Esophagus squamous epithelium (tissue), 5 donors: Measurements from ENCODE around the gene ADARB2. TPM values are rescaled to one million over a fixed set of nuclear protein-coding genes. Genes with fewer than 3 reads are reported as not detected.

Experiments
- DNase-seq: peaks from one replicate; lab custom pipeline; 2025; lab: John Stamatoyannopoulos, UW
- H3K27ac ChIP-seq, 4 donors: fragments of 200-600 bp; sonication (generic); one replicate each; pipeline ENCODE4 v1.5.1; 2016 to 2019; ENCODE audit warnings: mild to moderate bottlenecking in 1 of 4
- H3K27me3 ChIP-seq, 4 donors: fragments of 200-600 bp; sonication (generic); 1 replicate in 3 of 4; 2 replicates in 1 of 4; pipeline versions ENCODE4 v1.5.1 to v1.6.0; 2017 to 2021; ENCODE audit warnings: antibody characterized with exemption in 1 of 4
- H3K36me3 ChIP-seq, 3 donors: fragments of 200-600 bp; sonication (generic); one replicate each; pipeline ENCODE4 v1.5.1; 2016 to 2019
- H3K4me1 ChIP-seq, 3 donors: fragments of 200-600 bp; sonication (generic); one replicate each; pipeline ENCODE4 v1.5.1; 2017 to 2019
- H3K4me3 ChIP-seq, 4 donors: fragments of 200-600 bp; sonication (generic); 1 replicate in 3 of 4; 2 replicates in 1 of 4; pipeline ENCODE4 v1.5.1; 2016 to 2019; ENCODE audit warnings: mild to moderate bottlenecking in 2 of 4, moderate library complexity in 1 of 4
- H3K9me3 ChIP-seq, 3 donors: fragments of 200-600 bp; sonication (generic); one replicate each; pipeline ENCODE4 v1.5.1; 2016 to 2019
- POLR2A ChIP-seq, 4 donors: fragments of 450-650 bp; IDR thresholded peaks; one replicate each; pipeline ENCODE4 v1.6.1; 2017; ENCODE audit warnings: antibody characterized with exemption in 4 of 4, mild to moderate bottlenecking in 4 of 4, moderate library complexity in 3 of 4
- WGBS, 2 donors: methylation state at CpG; one replicate each; pipeline ENCODE4 v1.1.5; 2018; 5-methylcytosine and 5-hydroxymethylcytosine counted together
- intact Hi-C: fragments of 100-400 bp; cut with DNase I; formaldehyde crosslinking; loops from one replicate; pipeline ENCODE4 v1.15.0; 2022
- total RNA-seq, 4 donors: library from RNA; depleted of rRNA; stranded (reverse); fragments of >200 nt; gene quantifications; one replicate each; pipeline ENCODE4 v1.1.0, GENCODE V29; 2016
- TF ChIP-seq, protein P1 (sequence below), 6 experiments: fragments of 450-650 bp in 4 of 6; fragments of 200-600 bp in 2 of 6; sonication (generic) in 2 of 6; IDR thresholded peaks; one replicate each; pipeline ENCODE4 v1.5.1; 2016 to 2019; ENCODE audit warnings: antibody characterized with exemption in 6 of 6, mild to moderate bottlenecking in 4 of 6, moderate library complexity in 4 of 6
- donor health status: DM: yes; HTN: yes; CAD: no.

Gene ADARB2
- total RNA-seq, 4 donors from 2014 or later, result 0.21 to 3.5 (median 1.5) TPM

DNA sequence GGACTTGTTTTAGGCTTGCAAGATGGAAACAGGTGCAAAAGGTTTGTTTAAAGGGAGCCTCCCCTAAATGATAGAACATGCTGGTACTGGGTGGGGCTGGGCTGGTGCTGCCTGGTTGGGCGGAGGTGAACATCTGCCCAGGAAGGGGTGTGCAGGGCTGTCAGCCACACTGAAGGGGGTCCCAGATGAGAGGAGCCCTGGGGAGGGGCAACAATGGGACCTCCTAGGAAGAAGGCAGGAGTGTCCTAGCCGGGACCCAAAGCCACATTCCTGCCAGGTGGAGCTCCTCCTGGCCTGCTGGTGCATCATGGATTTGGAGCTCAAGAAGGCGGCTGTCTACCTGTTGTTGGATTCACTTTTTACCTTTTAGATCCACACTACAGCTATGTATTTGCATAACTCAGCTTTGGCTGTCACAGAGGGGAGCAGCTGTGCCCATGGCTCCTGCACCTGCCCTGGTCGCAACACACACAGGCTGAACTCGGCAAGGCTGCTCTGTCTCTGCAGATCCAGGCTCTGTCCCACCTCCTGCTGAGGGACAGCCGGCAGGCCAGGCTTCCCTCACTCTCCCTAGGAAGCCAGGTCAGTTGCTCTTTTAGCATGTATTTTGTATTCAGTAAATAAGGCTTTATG, 59.9 kb downstream of the ADARB2 start:
- H3K9me3 ChIP-seq, result no peaks in the 10 kb centered on the region
- 80 to 93% methylated on average over 4 to 6 of the region's 6 CpGs for WGBS, 2 donors
- H3K4me3 ChIP-seq, result no peak overlapping the region
- H3K4me1 ChIP-seq, result no peaks in the 10 kb centered on the region
- H3K27ac ChIP-seq, result no peak overlapping the region
- no peak for DNase-seq
- H3K27me3 ChIP-seq, result peaks cover 0 to 4% (median 0%) of the 10 kb centered on the region in 4 donors
- no peaks in the 10 kb centered on the region for H3K36me3 ChIP-seq
- intact Hi-C loops, result no loop called here
- TF ChIP-seq POLR2A (IDR thresholded peaks at IDR 0.05), result no peak
- TF ChIP-seq, protein P1, sequence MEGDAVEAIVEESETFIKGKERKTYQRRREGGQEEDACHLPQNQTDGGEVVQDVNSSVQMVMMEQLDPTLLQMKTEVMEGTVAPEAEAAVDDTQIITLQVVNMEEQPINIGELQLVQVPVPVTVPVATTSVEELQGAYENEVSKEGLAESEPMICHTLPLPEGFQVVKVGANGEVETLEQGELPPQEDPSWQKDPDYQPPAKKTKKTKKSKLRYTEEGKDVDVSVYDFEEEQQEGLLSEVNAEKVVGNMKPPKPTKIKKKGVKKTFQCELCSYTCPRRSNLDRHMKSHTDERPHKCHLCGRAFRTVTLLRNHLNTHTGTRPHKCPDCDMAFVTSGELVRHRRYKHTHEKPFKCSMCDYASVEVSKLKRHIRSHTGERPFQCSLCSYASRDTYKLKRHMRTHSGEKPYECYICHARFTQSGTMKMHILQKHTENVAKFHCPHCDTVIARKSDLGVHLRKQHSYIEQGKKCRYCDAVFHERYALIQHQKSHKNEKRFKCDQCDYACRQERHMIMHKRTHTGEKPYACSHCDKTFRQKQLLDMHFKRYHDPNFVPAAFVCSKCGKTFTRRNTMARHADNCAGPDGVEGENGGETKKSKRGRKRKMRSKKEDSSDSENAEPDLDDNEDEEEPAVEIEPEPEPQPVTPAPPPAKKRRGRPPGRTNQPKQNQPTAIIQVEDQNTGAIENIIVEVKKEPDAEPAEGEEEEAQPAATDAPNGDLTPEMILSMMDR (IDR thresholded peaks at IDR 0.05), result no peak

- H3K27ac ChIP-seq, result no peak overlapping the region
- H3K9me3 ChIP-seq, result no peaks in the 10 kb centered on the region
- H3K27me3 ChIP-seq, result peaks cover 0 to 4% (median 0%) of the 10 kb centered on the region in 4 donors
- WGBS, 2 donors, result 80 to 94% methylated on average over 11 of the region's 11 CpGs
- no peaks in the 10 kb centered on the region for H3K36me3 ChIP-seq
- TF ChIP-seq, protein P1 (IDR thresholded peaks at IDR 0.05), result no peak
- TF ChIP-seq POLR2A (IDR thresholded peaks at IDR 0.05), result no peak
- peaks cover 0 to 16% (median 0%) of the 10 kb centered on the region in 3 donors for H3K4me1 ChIP-seq
- no peak overlapping the region for H3K4me3 ChIP-seq
- intact Hi-C loops, result no loop called here
- no peak for DNase-seq
Measured at GRCh38 chr10:1674501-1674900, 62.8 kb downstream of the ADARB2 start.

DNA sequence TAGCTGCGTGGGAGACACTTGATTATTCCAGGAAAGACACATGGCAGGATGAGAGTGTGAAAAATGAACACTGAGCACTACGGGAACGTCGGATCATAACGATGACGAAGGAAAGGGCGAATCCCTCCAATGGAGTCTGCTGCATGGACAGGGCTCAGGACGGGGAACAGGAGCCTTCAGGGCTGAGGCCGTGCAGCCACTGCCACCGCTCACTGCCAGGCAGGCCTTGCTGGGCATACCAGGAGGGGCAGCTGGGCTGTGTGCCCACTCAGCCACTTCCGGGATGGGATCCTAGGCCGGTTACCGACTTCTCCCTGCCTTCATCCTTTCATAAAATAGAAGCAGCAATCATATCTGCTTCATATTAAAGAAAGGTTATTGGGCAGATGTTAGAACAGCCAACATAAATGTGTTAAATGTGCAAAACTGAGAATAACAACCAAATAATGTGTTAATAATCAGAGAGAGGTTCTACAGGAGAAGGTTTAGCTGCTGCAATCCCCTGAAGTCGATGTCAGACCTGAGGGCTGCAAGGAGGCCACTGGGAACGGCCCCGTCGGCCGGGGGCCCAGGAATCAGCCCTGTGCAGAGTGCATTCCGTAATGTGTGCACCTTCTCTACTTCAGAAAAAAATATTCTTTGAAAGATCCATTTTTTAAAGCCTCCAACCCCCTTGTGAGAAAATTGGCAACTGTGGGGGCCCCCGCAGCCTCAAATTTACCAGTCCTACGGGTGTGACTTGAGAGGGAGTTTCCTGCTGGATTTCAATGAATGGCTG, 63.6 kb downstream of the ADARB2 start:
- TF ChIP-seq, protein P1 (IDR thresholded peaks at IDR 0.05), result no peak
- no peak for TF ChIP-seq POLR2A (IDR thresholded peaks at IDR 0.05)
- Histone ChIP-seq H3K9me3 (no peaks in the 10 kb centered on the region), H3K4me3 (no peak overlapping the region), H3K4me1 (peaks cover 0 to 16% (median 0%) of the 10 kb centered on the region in 3 donors), H3K36me3 (no peaks in the 10 kb centered on the region), H3K27ac (no peak overlapping the region), H3K27me3 (peaks cover 0 to 4% (median 0%) of the 10 kb centered on the region in 4 donors)
- DNase-seq, result no peak
- intact Hi-C loops, result no loop called here
- 80 to 82% methylated on average over 17 to 20 of the region's 21 CpGs for WGBS, 2 donors

- no peak overlapping the region for H3K27ac ChIP-seq
- intact Hi-C loops, result no loop called here
- DNase-seq, result no peak
- TF ChIP-seq, protein P1 (IDR thresholded peaks at IDR 0.05), result no peak
- TF ChIP-seq POLR2A (IDR thresholded peaks at IDR 0.05), result no peak
- H3K4me1 ChIP-seq, result peaks cover 0 to 16% (median 0%) of the 10 kb centered on the region in 3 donors
- H3K9me3 ChIP-seq, result no peaks in the 10 kb centered on the region
- no peak overlapping the region for H3K4me3 ChIP-seq
- H3K27me3 ChIP-seq, result peaks cover 0 to 4% (median 0%) of the 10 kb centered on the region in 4 donors
- 86 to 90% methylated on average over 24 to 33 of the region's 37 CpGs for WGBS, 2 donors
- no peaks in the 10 kb centered on the region for H3K36me3 ChIP-seq
Measured at GRCh38 chr10:1672001-1672781, 65.1 kb downstream of the ADARB2 start.
